Hindlimb muscle (tissue), 1 donor: ENCODE results near the gene ABI3. TPM values are rescaled to one million over a fixed set of nuclear protein-coding genes. Genes with fewer than 3 reads are reported as not detected.
"Not testable (repeated sequence)": the region's sequence is repeated elsewhere in the genome, so short reads cannot be mapped to it uniquely, and the experiment has no call there.

ENCODE experiments used
- DNase-seq: peaks from one replicate; pipeline ENCODE4 v3.0.0-alpha.2; 2013
- polyA plus RNA-seq: library from polyadenylated mRNA; unstranded; fragments of 120-200 nt; gene quantifications from one replicate; pipeline ENCODE4 v1.2.1, GENCODE V29; 2013; ENCODE audit not compliant: insufficient read length

The ABI3 gene, protein sequence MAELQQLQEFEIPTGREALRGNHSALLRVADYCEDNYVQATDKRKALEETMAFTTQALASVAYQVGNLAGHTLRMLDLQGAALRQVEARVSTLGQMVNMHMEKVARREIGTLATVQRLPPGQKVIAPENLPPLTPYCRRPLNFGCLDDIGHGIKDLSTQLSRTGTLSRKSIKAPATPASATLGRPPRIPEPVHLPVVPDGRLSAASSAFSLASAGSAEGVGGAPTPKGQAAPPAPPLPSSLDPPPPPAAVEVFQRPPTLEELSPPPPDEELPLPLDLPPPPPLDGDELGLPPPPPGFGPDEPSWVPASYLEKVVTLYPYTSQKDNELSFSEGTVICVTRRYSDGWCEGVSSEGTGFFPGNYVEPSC
- polyA plus RNA-seq = 6.7 TPM

DNA sequence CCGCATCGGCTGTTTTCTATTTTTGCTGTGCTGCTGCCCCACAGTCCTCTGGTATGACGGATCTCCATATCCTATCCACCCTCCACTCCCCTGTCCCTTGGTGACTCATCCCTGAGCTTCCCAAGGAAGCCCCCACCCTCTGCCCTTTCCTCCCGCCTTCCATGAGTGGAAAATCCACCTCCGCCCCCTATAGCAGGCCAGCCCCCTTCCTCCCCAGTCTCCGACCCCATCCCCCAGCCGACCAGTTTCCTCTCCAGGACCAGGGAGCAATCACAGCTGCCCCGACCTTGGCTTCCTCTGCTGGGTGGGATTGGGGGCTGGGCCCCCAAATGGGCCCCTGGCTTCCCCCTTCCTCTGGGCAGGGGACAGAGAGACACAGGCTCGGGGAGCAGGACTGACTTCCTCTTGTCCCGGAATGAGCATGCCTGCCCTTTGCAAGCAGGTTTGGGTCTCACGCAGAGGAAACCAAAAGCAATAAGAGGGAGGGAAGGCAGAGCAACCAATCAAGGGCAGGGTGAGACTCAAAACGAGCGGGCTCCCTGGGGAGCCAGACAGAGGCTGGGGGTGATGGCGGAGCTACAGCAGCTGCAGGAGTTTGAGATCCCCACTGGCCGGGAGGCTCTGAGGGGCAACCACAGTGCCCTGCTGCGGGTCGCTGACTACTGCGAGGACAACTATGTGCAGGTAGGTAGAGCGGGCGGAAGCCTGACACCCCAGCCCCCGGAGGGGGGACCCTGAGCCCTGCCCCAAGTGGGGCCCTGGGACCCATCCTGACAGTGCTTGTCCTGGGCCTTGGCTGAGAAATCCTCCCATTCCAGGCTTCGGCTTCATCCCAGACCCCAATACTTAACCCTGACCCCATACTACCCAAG, at the start of gene ABI3, which contains the start of gene GNGT2:
Gene ABI3, plus strand, starts transcription at position 550 of the 872 bp plus-strand sequence. Its CDS starts 18 bp downstream, at position 568.
Gene GNGT2, minus strand, starts transcription at position 417 of the 872 bp plus-strand sequence. CDS start 3,152 bp downstream, outside the sequence.
- DNase-seq = peak; percentile 32

DNA sequence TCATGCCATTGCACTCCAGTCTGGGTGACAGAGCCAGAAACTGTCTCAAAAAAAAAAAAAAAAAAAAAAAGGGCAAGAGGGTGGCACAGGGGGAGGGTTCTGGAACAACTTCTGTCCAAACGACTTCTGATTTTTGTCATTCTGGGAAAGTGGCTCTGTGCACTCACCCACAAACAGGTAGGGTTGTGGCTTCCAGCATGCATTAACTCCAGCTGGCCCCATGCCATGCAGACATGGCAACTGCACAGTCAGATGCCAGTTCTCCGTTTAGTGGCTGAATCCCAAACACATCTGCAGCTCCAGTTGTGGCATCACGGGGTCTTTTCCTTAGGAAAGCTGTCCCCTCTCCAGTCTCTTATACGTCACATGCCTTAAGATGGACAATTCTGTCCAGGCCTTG, 47.6 kb upstream of the ABI3 start:
- no peak for DNase-seq

DNA sequence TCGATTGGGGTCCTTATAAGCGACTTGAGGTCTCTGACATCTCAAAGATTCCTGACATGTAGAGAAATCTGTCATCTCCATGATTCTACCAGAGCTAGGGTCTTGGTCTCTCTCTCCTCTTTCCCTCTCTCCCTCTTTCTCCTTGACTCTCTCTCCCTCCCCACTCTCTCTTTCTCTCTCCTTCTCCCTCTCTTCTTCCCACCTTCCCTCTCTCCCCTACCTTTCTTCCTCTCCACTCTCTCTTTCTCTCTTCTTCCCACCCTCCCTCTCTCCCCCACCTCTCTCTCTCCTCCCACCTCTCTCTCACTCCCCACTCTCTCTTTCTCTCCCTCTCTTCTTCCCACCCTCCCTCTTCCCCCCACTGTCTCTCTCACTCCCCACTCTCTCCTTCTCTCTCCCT, 45.4 kb upstream of the ABI3 start:
- DNase-seq = no peak

DNA sequence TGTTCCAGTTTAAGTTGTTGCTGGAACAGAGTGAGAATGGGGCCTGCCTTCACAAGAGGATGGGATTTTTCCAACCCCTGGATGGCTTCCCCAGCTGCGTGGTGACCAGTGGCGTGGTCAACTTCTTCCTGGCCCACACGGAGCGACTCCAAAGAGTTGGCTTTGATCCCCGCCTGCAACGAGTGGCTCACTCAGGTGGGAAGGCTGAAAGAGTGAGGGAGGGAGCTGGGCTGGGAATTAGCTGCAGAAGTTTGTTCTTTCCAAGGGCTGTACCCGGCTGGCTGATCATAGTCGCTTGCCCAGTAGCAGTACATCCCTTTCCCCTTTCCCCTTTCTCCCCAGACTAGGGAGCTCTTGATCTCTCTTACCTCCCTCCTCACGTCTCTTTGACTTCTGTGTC, 41.8 kb upstream of the ABI3 start:
- DNase-seq = no peak

DNA sequence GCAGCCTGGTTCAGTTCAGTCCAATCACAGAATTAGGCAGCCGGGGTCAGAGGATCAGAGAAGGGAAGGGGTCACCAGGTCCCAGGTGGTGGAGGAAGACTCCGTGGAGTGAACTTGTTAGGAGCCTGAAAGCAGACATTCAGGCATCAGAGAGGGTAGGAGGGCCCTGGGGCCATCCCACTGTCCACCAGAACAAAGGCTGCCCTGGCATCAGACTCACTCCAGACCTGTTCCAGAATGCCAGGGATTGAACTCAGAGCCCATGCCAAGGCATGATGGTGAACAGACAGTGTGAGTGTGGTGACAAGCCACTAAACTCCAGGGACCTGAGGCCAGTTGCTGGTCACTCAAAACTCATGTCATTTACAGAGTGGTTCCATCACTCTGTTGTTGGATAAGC, 40.3 kb upstream of the ABI3 start:
- no peak for DNase-seq

DNA sequence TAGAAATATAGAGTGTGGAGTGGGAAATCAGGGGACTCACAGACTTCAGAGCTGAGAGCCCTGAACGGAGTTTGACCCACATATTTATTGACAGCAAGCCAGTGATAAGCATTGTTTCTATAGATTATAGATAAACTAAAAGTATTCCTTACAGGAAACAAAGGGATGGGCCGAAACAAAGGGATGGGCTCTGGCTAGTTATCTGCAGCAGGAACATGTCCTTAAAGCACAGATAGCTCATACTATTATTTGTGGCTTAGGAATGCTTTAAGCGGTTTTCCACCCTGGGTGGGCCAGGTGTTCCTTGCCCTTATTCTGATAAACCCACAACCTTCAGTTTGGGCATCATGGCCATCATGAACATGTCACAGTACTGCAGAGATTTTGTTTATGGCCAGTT, 39.8 kb upstream of the ABI3 start:
- DNase-seq = not testable (repeated sequence)

DNA sequence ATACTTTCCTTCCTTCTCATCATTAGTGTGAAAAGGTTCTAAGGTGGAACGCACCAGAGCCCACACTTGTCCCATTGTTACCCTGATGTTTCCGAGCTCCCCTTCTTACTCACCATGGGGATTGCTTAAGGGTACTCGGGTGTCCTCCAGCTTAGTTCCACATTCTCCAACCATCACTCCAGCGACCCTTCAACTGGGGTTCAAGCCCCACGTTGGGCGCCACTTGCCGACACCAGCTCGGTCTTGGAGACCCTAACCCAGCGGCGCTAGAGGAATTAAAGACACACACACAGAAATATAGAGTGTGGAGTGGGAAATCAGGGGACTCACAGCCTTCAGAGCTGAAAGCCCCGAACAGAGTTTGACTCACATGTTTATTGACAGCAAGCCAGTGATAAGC, 34.5 kb upstream of the ABI3 start:
- DNase-seq = not testable (repeated sequence)

DNA sequence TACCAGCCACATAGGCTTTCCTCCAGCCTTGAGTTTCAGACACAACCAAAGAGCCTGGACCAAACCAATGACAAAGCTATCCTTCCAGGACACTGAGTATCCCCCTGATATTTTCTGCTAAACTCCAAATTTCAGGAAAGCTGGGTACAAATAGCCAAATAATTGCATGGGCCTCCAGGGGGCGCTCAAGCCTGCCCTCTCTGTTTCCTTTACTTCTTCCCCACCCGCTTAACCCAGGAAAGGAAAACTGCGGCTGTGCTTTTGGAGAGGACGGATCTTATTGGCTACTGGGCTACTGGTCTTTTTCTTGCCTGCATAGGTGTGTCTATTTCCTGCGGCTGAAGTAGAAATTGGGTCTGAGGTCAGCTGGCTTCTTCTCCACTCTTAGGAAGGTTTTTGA, 30.2 kb upstream of the ABI3 start:
- DNase-seq = peak; percentile 34

DNA sequence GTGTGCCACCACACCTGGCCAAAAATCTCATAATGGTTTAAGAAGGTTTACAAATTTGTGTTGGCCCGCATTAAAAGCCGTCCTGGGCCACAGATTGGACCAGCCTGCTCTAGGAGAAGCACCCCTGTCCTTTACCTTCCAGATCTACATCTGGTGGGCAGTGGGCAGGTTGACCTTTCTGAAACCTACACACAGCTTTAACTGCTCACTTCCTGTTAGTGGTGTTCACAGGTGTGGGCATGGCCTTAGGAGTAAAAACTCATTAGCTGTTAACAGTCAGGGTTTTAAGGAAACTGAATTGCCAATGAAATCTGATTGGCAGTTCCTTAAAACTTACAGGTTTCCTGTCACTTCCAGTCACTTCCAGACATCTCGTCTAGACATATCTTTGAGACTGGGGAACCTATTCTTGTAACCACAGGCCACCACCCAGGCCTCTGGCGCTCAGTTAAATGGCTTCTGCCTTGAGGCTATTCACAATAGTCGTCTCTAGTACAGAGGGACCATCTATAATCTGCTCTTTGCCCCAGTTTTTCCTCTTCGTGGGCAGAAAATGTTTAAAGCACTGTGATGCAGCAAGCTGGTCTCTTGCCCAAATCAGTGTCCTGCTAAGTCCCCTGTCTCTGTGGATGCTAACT, 29.4 kb upstream of the ABI3 start:
- no peak for DNase-seq

DNA sequence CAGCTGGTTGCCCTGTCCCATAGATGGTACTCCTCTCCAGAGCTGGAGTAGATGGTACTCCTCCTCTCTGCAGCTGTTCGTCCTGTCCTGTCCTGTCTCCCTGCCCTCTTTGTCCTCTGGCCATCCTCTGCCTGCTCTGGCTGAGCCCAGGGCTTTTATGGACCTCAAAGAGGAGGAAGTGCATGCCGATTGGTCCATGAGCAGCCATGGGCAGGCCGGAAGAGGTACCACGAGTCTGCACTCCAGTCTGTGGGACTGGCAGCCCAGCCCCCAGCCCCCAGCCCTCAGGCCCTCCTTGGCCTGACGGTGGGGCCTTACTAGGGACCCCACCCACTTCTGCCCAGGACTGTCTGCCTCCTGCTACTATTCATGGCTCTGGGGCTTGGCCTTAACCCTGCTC, 27.2 kb upstream of the ABI3 start:
- DNase-seq = no peak

DNA sequence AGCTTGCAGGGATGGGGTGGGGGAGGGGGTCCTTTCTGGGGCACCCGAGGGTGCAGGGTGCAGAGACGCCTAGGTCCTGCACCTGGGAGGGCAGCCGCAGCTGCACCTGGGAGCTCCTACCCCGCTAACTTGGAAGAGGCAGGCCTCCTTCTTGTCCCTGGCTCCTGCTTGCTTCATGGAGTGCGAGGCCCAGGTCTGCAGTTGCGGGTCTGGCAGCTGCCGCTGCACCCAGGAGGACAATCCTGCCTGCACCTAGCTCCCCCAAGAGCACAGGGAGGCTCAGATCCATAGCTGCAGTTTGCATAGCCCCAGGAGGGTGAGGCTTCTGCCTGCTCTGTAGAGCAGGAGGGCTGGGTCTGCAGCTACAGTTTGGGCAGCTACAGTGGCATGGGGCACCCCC, 26.7 kb upstream of the ABI3 start:
- no peak for DNase-seq

DNA sequence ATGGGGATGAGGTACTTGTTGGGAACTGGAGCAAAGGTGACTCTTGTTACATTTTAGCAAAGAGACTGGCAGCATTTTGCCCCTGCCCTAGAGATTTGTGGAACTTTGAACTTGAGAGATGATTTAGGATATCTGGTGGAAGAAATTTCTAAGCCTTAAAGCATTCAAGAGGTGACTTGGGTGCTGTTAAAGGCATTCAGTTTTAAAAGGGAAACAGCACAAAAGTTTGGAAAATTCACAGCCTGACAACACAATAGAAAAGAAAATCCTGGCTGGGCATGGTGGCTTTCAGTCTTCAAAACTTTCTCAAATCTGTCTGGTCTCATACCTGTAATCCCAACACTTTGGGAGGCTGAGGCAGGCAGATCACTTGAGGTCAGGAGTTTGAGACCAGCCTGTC, 26.0 kb upstream of the ABI3 start:
- not testable (repeated sequence) for DNase-seq

DNA sequence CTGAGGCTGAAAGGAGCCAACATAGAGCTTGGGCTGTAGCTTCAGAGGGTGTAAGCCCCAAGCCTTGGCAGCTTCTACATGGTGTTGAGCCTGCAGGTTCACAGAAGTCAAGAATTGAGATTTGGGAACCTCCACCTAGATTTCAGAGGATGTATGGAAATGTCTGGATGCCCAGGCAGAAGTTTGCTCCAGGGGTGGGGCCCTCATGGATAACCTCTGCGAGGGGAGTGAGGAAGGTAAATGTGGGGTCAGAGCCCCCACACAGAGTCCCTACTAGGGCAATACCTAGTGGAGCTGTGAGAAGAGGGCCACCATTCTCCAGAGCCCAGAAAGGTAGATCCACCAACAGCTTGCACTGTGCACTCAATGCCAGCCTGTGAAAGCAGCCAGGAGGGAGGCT, 25.1 kb upstream of the ABI3 start:
- DNase-seq = not testable (repeated sequence)

DNA sequence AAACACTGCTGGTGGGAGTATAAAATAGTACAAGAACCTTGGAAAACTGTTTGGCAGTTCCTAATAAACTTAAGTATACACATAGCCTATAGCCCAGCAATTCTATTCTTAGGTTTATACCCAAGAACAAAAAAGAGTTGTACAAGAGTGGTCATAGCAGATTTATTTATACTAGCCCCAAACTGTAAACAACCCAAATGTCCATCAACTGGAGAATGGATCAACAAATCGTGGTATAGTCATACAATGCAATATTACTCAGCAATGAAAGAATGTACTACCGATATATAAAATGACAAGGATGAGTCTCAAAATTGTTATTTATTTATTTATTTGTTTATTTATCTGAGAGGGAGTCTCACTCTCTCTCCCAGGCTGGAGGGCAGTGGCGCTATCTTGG, 23.2 kb upstream of the ABI3 start:
- DNase-seq = no peak

DNA sequence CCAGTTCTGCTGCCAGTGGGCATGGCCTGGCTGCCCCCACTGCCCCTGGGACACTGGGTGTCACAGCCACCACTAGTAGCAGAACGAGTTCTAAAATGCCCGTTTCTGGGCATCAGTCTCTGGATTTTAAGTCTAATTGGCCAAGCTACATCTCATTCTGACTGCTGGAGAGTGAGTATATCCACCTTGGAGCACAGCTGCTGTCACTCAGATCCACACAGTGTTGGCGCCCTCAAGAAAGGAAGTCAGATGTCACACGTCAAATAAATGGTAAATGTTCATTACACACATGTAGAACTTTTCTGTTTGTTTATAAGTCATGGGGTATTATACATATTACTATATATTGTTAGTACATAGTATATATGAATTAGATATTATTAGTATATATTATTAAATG, 19.6 kb upstream of the ABI3 start:
- DNase-seq = no peak

DNA sequence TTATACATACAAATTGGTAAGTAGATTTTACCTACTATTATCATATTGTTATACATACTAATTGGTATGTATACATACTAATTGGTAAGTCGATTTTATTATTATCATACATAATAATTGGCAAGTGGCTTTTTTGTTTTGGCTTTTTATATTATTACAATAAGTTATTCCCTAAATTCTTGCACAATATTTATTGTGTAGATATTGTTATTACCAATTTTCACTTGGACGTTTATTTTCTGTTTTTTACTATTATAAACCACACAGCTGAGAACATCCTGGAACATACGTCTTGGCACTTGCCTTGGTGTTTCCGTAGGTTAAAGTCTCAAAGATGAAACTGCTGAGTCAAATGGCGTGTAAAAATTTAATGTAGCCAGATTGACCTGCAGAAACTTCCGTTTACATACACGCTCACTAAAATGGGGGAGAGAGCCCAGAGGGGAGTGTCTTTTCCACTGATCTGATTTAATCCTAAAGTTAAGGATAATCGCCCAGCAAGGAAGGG, 19.0 kb upstream of the ABI3 start:
- DNase-seq = no peak

DNA sequence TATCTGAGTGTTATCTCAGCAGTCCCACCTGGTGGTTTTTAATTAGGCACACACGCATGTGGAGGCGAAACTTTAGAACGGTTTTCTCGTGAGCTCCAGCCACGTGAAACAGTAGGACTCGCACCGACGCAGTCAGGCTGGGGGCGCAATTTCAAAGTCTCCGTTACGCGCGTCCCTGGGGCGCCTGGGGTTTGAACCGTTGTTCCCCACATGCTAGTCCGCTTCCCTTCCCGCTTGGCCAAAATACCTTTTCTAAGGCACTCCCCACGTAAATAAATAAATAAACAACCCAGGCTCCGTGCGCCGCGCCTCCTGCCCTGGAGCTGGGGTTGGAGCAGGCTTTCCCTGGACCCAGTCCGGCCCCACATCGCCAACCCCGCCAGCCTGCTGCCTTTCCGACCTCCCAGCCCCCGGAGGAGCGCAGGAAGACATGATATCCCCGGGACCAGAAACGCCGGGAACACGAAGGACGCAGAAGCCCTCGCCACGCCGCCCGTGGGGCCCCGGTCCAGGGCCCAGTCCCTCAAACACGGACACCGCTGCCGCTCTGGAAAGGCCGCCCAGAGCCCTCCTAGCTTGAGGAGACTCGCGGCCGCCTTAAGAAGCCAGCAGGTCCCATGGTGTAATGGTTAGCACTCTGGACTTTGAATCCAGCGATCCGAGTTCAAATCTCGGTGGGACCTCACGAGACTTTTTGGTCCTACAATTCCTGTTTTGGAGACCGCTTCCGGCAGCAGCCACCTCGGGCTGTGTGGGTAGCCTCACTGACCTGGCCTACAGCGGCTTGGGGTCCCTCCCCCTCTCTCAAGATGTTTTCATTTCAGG, 18.4 kb upstream of the ABI3 start:
- DNase-seq = peak; percentile 92

DNA sequence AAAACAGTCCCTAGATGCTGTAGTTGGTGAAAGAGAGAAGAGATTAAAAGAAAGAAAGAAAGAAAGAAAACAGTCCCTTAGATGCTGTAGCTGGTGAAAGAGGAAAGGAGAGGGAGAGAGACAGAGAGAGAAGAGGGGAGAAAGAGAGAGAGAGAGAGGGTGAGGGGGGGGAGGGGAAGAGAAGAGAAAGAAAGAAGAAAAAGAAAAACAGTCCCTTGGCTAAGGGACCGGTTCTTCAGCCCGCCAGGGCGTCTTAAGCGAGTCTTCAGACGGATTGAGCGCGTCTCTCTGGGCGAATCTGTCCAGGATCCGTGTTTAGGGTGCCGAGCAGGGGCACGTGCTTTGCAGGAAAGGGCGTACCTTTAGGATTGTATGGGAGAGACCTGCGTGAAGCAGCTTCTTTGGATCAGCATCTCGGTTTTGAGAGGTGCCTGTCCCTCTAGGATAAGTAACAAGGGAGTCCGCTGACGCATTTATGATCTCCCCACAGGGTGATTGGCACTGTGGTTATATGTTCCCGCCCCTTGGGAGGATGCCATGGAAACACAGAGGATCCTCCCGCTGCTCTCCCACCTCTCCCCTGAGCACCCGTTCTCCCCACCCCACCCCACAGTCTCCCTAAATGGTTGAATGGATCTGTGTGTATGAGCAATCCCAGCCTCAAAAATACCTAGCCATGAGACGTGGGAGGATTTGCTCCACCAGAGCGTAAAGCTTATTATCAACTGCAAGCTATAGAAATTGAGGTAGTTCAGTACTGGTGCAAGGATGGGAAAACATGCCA, 16.8 kb upstream of the ABI3 start:
- DNase-seq = peak; percentile 28

DNA sequence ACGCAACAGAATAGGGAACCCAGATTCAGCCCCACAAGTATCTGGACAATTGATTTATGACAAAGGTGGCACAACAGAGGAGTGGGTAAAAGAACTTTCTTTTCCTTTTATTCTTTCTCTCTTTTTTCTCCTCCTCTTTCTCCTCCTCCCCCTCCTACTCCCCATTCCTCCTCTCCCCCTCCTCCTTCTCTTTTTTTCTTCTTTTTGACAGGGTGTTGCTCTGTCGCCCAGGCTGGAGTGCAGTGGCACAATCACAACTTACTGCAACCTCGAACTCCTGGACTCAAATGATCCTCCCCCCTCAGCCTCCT, 16.3 kb upstream of the ABI3 start:
- DNase-seq = no peak

DNA sequence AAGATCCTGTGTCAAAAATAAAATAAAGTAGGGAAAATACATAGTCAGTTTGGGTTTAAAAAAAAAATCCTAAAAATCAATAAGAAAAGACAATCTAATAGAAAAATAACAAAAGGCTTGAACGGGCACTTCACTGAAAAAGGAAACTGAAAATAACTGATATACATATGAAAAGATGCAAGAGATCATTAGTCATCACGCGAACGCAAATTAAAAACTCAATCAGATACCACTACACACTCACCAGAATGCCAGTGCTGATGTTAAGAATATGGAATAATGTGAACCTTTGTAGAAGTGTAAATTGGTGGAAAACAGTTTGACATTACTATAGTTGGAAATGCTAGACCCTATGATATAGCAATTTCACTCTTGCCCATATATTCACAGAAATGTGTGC, 14.8 kb upstream of the ABI3 start:
- DNase-seq = no peak

DNA sequence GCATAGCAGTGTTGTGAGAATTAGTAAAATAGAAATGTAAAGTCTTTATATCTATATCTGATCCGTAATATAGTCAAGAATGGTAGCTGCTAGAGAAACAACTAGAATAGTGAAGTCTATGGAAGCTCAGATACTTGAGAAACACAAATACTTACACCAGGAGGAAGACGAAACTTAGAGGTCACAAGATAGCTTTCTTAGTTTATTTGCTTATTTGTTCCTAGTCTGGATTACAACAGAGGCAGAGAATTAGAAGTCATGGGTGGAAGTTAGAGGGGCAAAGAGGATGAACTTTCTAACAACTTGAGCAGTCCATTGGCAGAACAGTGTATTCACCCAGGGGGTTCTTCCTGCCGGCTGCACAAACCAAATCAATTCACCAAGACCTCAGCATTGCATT, 14.0 kb upstream of the ABI3 start:
- DNase-seq = no peak
